Measurements from ENCODE around the gene PCNT. TPM values are rescaled to one million over a fixed set of nuclear protein-coding genes. Genes with fewer than 3 reads are reported as not detected.

The PCNT gene
- total RNA-seq, 1 experiment from 2014 or later: 34.0 TPM

GRCh38 chr21:46492851-46493250 lies 168.9 kb downstream of the PCNT start:
- Mint-ChIP-seq H3K36me3 (ENCODE audit: insufficient read depth, unreplicated experiment) (peaks cover 33% of the 10 kb centered on the region), H3K27ac (ENCODE audit: low read depth, unreplicated experiment) (no peak overlapping the region), H3K27me3 (ENCODE audit: insufficient read depth, unreplicated experiment) (no peaks in the 10 kb centered on the region), H3K4me1 (ENCODE audit: insufficient read depth, unreplicated experiment) (no peaks in the 10 kb centered on the region), H3K9me3 (ENCODE audit: unreplicated experiment) (no peaks in the 10 kb centered on the region), H3K4me3 (ENCODE audit: unreplicated experiment) (no peak overlapping the region)
- no peak for TF ChIP-seq CTCF (IDR thresholded peaks at IDR 0.05; ENCODE audit: unreplicated experiment)
- ChIA-PET CTCF (no interaction called here), POLR2A (interaction anchor here (0.6 kb wide), 1 partner anchor 23 kb away, joined by 4 read pairs; no protein-coding TSS in a partner anchor)
- intact Hi-C loops (cut with micrococcal nuclease): no loop called here
- BruUV-seq (replicated peaks): no TSS peak
- DNase-seq (ENCODE audit: unreplicated experiment): no peak

- H3K4me3 Mint-ChIP-seq (ENCODE audit: unreplicated experiment): no peak overlapping the region
- no peak for DNase-seq (ENCODE audit: unreplicated experiment)
- ChIA-PET POLR2A (no interaction called here), CTCF (interaction anchor here (0.7 kb wide), 1 partner anchor 462 kb away, joined by 4 read pairs; no protein-coding TSS in a partner anchor)
- BruUV-seq (replicated peaks): no TSS peak
- peaks cover 38% of the 10 kb centered on the region for H3K36me3 Mint-ChIP-seq (ENCODE audit: insufficient read depth, unreplicated experiment)
- intact Hi-C loops (cut with micrococcal nuclease): no loop called here
- H3K9me3 Mint-ChIP-seq (ENCODE audit: unreplicated experiment): no peaks in the 10 kb centered on the region
- no peak for TF ChIP-seq CTCF (IDR thresholded peaks at IDR 0.05; ENCODE audit: unreplicated experiment)
- no peaks in the 10 kb centered on the region for H3K4me1 Mint-ChIP-seq (ENCODE audit: insufficient read depth, unreplicated experiment)
- H3K27me3 Mint-ChIP-seq (ENCODE audit: insufficient read depth, unreplicated experiment): no peaks in the 10 kb centered on the region
- no peak overlapping the region for H3K27ac Mint-ChIP-seq (ENCODE audit: low read depth, unreplicated experiment)
Measured at GRCh38 chr21:46493828-46494227, 169.9 kb downstream of the PCNT start.

Other genes with a start within 250 kb of the PCNT start
- gene COL6A2, start 226.0 kb upstream of the PCNT start, total RNA-seq (2022): 0.61 and 1.9 TPM in 2 replicates
- 0.20 TPM in 1 of 2 replicates, not detected in the other for gene FTCD, start 168.6 kb upstream of the PCNT start, total RNA-seq (2022)
- 10.5 and 11.3 TPM in 2 replicates for gene SPATC1L, start 139.7 kb upstream of the PCNT start, total RNA-seq (2022)
- gene LSS, start 95.4 kb upstream of the PCNT start, total RNA-seq (2022): 45.5 and 47.5 TPM in 2 replicates
- gene MCM3AP, start 38.5 kb upstream of the PCNT start, total RNA-seq (2022): 118 and 128 TPM in 2 replicates
- gene YBEY, start 37.8 kb upstream of the PCNT start, total RNA-seq (2022): 26.7 and 29.9 TPM in 2 replicates
- gene C21orf58, start 286 bp upstream of the PCNT start, total RNA-seq (2022): 6.4 and 7.8 TPM in 2 replicates
- 39.6 and 55.1 TPM in 2 replicates for gene DIP2A, start 134.7 kb downstream of the PCNT start, total RNA-seq (2022)

Data from MCF 10A (cell line).